WERI-Rb-1 (cell line): ENCODE results near the gene APBA3.

Experiments
- DNase-seq: peaks from one replicate; pipeline ENCODE4 v3.0.0-alpha.2; 2020
- H3K27ac ChIP-seq: fragments of 250-450 bp; sonication (Bioruptor Pico); 2 replicates; pipeline ENCODE4 v1.5.1; 2020; ENCODE audit warnings: mild to moderate bottlenecking, moderate library complexity
- H3K27me3 ChIP-seq: fragments of 250-450 bp; sonication (Bioruptor Pico); 2 replicates; pipeline ENCODE4 v1.5.1; 2021; ENCODE audit warnings: mild to moderate bottlenecking, low read depth, moderate library complexity; ENCODE audit not compliant: insufficient read depth, severe bottlenecking
- H3K36me3 ChIP-seq: fragments of 250-450 bp; sonication (Bioruptor Pico); 2 replicates; pipeline ENCODE4 v1.5.1; 2020; ENCODE audit warnings: mild to moderate bottlenecking, moderate library complexity
- H3K4me3 ChIP-seq: 2 replicates; pipeline ENCODE4 v1.5.1; 2011; ENCODE audit warnings: low read depth, mild to moderate bottlenecking, control low read depth, low read length
- H3K9me3 ChIP-seq: fragments of 250-450 bp; sonication (Bioruptor Pico); 2 replicates; pipeline ENCODE4 v1.5.1; 2021; ENCODE audit warnings: mild to moderate bottlenecking, moderate library complexity; ENCODE audit not compliant: severe bottlenecking
- TF ChIP-seq, protein P1 (sequence below): IDR thresholded peaks from 2 replicates; pipeline ENCODE4 v1.5.1; 2011; ENCODE audit warnings: low read depth, mild to moderate bottlenecking, control low read depth, inconsistent platforms, low read length

APBA3 gene

DNA sequence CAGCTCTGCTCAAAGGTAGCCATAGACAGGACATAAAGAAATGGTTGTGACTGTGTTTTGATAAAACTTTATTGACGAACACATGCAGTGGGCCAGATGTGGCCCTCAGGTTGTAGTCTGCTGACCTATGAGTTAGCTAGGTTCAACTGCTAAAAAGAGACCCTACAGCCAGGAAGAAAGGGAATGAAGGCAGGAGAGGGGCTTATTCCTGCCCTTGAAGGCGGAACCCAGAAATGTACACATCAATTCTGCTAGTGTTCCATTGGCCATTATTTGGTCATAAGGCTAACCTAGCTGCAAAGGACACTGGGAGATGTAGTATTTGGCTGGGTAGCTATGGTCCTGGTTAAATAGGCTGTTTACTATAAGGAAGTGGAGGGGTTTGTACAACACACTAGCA is 18.0 kb downstream of the APBA3 start:
- Histone ChIP-seq H3K36me3 (peaks cover 72% of the 10 kb centered on the region), H3K9me3 (no peaks in the 10 kb centered on the region), H3K4me3 (no peak overlapping the region)

GRCh38 chr19:3740431-3740830 is 21.1 kb downstream of the APBA3 start:
- no peak overlapping the region for H3K4me3 ChIP-seq
- no peak overlapping the region for H3K27ac ChIP-seq
- DNase-seq = no peak
- H3K27me3 ChIP-seq = no peaks in the 10 kb centered on the region
- TF ChIP-seq, protein P1, sequence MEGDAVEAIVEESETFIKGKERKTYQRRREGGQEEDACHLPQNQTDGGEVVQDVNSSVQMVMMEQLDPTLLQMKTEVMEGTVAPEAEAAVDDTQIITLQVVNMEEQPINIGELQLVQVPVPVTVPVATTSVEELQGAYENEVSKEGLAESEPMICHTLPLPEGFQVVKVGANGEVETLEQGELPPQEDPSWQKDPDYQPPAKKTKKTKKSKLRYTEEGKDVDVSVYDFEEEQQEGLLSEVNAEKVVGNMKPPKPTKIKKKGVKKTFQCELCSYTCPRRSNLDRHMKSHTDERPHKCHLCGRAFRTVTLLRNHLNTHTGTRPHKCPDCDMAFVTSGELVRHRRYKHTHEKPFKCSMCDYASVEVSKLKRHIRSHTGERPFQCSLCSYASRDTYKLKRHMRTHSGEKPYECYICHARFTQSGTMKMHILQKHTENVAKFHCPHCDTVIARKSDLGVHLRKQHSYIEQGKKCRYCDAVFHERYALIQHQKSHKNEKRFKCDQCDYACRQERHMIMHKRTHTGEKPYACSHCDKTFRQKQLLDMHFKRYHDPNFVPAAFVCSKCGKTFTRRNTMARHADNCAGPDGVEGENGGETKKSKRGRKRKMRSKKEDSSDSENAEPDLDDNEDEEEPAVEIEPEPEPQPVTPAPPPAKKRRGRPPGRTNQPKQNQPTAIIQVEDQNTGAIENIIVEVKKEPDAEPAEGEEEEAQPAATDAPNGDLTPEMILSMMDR = no peak
- peaks cover 74% of the 10 kb centered on the region for H3K36me3 ChIP-seq
- H3K9me3 ChIP-seq = no peaks in the 10 kb centered on the region

More for the DNA sequence above, 18.0 kb downstream of the APBA3 start:
- no peak for DNase-seq
- Histone ChIP-seq H3K27ac (no peak overlapping the region; the same call in 1 of the 2 replicates), H3K27me3 (no peaks in the 10 kb centered on the region)
- TF ChIP-seq, protein P1 = no peak

- no peaks in the 10 kb centered on the region for H3K27me3 ChIP-seq
These were observed 22.8 kb downstream of the APBA3 start for GRCh38 chr19:3738477-3739220.

GRCh38 chr19:3737487-3738205 is 23.8 kb downstream of the APBA3 start:
- DNase-seq = no peak
- H3K36me3 ChIP-seq = peaks cover 81% of the 10 kb centered on the region
- no peaks in the 10 kb centered on the region for H3K9me3 ChIP-seq
- no peak overlapping the region for H3K27ac ChIP-seq
- H3K27me3 ChIP-seq = no peaks in the 10 kb centered on the region
- no peak overlapping the region for H3K4me3 ChIP-seq
- TF ChIP-seq, protein P1 = no peak

More at GRCh38 chr19:3738477-3739220, 22.8 kb downstream of the APBA3 start:
- H3K9me3 ChIP-seq = no peaks in the 10 kb centered on the region
- no peak overlapping the region for H3K27ac ChIP-seq
- H3K4me3 ChIP-seq = no peak overlapping the region
- no peak for DNase-seq
- TF ChIP-seq, protein P1 = no peak
- H3K36me3 ChIP-seq = peaks cover 76% of the 10 kb centered on the region

DNA sequence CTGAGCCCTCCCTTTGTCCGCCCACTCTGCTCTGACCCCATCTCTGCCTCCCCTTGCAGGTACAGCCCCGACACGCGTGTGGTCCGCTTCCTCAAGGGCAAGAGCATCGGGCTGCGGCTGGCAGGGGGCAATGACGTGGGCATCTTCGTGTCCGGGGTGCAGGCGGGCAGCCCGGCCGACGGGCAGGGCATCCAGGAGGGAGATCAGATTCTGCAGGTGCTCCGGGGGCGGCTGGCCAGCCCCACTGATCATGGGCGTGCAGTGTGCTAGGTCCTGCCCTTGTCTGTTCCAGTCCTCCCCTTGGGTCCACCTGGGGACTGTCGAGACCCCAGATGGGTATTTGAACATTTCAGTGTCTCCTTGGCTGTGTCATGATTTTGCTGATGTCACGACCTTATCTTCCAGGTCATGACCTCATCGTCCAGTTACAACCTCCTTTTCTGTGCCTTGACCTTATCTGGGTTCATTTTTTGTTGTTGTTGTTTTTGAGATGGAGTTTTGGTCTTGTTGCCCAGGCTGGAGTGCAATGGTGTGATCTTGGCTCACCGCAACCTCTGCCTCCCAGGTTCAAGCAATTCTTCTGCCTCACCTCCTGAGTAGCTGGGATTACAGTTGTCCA is 25.3 kb downstream of the APBA3 start:
- Histone ChIP-seq H3K9me3 (peaks cover 3% of the 10 kb centered on the region), H3K27me3 (no peaks in the 10 kb centered on the region), H3K4me3 (no peak overlapping the region), H3K36me3 (peaks cover 88% of the 10 kb centered on the region), H3K27ac (no peak overlapping the region)
- TF ChIP-seq, protein P1 = no peak
- DNase-seq = no peak
